Adrenal gland (tissue), 5 donors: Measurements from ENCODE around the gene TPST1.

Experiments
- CTCF ChIP-seq, 6 experiments: fragments of 450-650 bp in 4 of 6; fragments of 200-600 bp in 2 of 6; sonication (generic) in 1 of 6; IDR thresholded peaks; 1 replicate in 5 of 6; 2 replicates in 1 of 6; pipeline versions ENCODE4 v1.5.1 to v1.8.0; 2016 to 2021; ENCODE audit warnings: antibody characterized with exemption in 6 of 6, mild to moderate bottlenecking in 2 of 6, moderate library complexity in 1 of 6
- POLR2A ChIP-seq, 2 donors: fragments of 450-650 bp; IDR thresholded peaks; one replicate each; pipeline ENCODE4 v1.6.1; 2017; ENCODE audit warnings: antibody characterized with exemption in 2 of 2, mild to moderate bottlenecking in 2 of 2, moderate library complexity in 1 of 2
- donor health status: DM: no; HTN: no; CAD: no.

DNA sequence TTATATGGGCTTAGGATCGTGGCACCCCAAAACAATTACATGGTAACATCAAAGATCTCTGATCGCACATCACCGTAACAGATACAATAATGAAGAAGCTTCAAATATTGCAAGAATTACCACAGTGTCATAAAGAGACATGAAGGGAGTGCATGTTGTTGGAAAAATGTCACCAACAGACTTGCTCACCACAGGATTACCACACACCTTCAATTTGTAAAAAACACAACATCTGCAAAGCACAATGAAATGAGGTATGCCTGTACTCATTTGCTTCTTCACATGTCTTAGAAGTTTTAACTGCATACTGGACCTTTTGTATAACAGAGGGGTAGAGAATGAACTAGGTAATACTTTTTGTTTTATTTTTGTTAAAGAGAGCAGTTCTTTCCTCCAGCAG lies 96.6 kb downstream of the TPST1 start:
- TF ChIP-seq CTCF (IDR thresholded peaks at IDR 0.05) (no peak), POLR2A (IDR thresholded peaks at IDR 0.05) (no peak)
